Ectodermal cell (in vitro differentiated cells): ENCODE measurements around the gene ZNF569.
"Not testable (repeated sequence)": the region's sequence is repeated elsewhere in the genome, so short reads cannot be mapped to it uniquely, and the experiment has no call there.

Experiments used
- H3K27ac ChIP-seq: 2 replicates; pipeline ENCODE4 v1.7.0; 2013; ENCODE audit warnings: mild to moderate bottlenecking, low read depth, low read length; ENCODE audit not compliant: insufficient read depth, poor library complexity, severe bottlenecking
- H3K27me3 ChIP-seq: 2 replicates; pipeline ENCODE4 v1.7.0; 2013; ENCODE audit warnings: mild to moderate bottlenecking, low read length; ENCODE audit not compliant: insufficient read depth, control insufficient read depth, poor library complexity, severe bottlenecking
- H3K36me3 ChIP-seq: one replicate; pipeline ENCODE4 v1.7.0; 2013; ENCODE audit warnings: low read length; ENCODE audit not compliant: control insufficient read depth, insufficient read depth
- H3K4me1 ChIP-seq: one replicate; pipeline ENCODE4 v1.7.0; 2013; ENCODE audit warnings: low read length; ENCODE audit not compliant: control insufficient read depth, insufficient read depth
- H3K4me3 ChIP-seq: 2 replicates; pipeline ENCODE4 v1.7.0; 2013; ENCODE audit warnings: low read depth, low read length, control low read depth; ENCODE audit not compliant: insufficient read depth
- H3K9me3 ChIP-seq: 2 replicates; pipeline ENCODE4 v1.7.0; 2013; ENCODE audit warnings: mild to moderate bottlenecking, low read length, moderate library complexity; ENCODE audit not compliant: control insufficient read depth
- WGBS, 2 experiments: methylation state at CpG; one replicate each; pipeline ENCODE4 v1.1.7; 2013; ENCODE audit warnings: missing lambda C conversion rate in 2 of 2; 5-methylcytosine and 5-hydroxymethylcytosine counted together

ZNF569 gene

GRCh38 chr19:37403403-37403802 lies 63.8 kb downstream of the ZNF569 start:
- Histone ChIP-seq H3K36me3 (no peaks in the 10 kb centered on the region), H3K27ac (no peak overlapping the region), H3K27me3 (no peaks in the 10 kb centered on the region), H3K4me3 (no peak overlapping the region), H3K9me3 (no peaks in the 10 kb centered on the region), H3K4me1 (no peaks in the 10 kb centered on the region)
- WGBS, 2 experiments: 96 to 97% methylated on average over 34 of the region's 34 CpGs

GRCh38 chr19:37401078-37401477 lies 66.2 kb downstream of the ZNF569 start:
- WGBS, 2 experiments: 96 to 100% methylated on average over 1 of the region's 1 CpG
- H3K9me3 ChIP-seq: peaks cover 2% of the 10 kb centered on the region
- H3K27ac ChIP-seq: no peak overlapping the region
- H3K4me1 ChIP-seq: no peaks in the 10 kb centered on the region
- H3K36me3 ChIP-seq: no peaks in the 10 kb centered on the region
- H3K4me3 ChIP-seq: no peak overlapping the region
- H3K27me3 ChIP-seq: no peaks in the 10 kb centered on the region

GRCh38 chr19:37391399-37391798 lies 75.8 kb downstream of the ZNF569 start:
- not testable (repeated sequence) for H3K27me3 ChIP-seq, H3K4me3 ChIP-seq, H3K27ac ChIP-seq, H3K4me1 ChIP-seq
- 95 to 100% methylated on average over 2 to 5 of the region's 6 CpGs for WGBS, 2 experiments
- Histone ChIP-seq H3K36me3 (peaks cover 22% of the 10 kb centered on the region), H3K9me3 (peaks cover 20% of the 10 kb centered on the region)

GRCh38 chr19:37389234-37389633 lies 78.0 kb downstream of the ZNF569 start:
- H3K36me3 ChIP-seq: peaks cover 42% of the 10 kb centered on the region
- H3K9me3 ChIP-seq: peaks cover 27% of the 10 kb centered on the region
- 94 to 100% methylated on average over 3 to 4 of the region's 4 CpGs for WGBS, 2 experiments

GRCh38 chr19:37370880-37371661 lies 96.2 kb downstream of the ZNF569 start, which contains the start of gene ZNF527:
Gene ZNF527, plus strand, starts transcription at chr19:37371099. Its CDS starts 3,100 bp downstream, at chr19:37374199.
- Histone ChIP-seq H3K9me3 (no peaks in the 10 kb centered on the region), H3K4me3 (peak within 1 kb of the TSS; percentile 57), H3K27me3 (no peaks in the 10 kb centered on the region), H3K36me3 (peaks cover 6% of the 10 kb centered on the region), H3K4me1 (peaks cover 2% of the 10 kb centered on the region), H3K27ac (no peak within 1 kb of the TSS)
- 3 to 4% methylated on average over 58 of the region's 58 CpGs for WGBS, 2 experiments

More at GRCh38 chr19:37389234-37389633, 78.0 kb downstream of the ZNF569 start:
- Histone ChIP-seq H3K4me3 (no peak overlapping the region), H3K27ac (no peak overlapping the region), H3K4me1 (no peaks in the 10 kb centered on the region), H3K27me3 (no peaks in the 10 kb centered on the region)

- H3K27me3 ChIP-seq, H3K9me3 ChIP-seq, H3K4me1 ChIP-seq, H3K36me3 ChIP-seq, H3K27ac ChIP-seq: not testable (repeated sequence)
- WGBS, 2 experiments: 40% methylated on average over 18 of the region's 18 CpGs
- peak overlapping the region; percentile 57 for H3K4me3 ChIP-seq
These were observed 96.8 kb downstream of the ZNF569 start for GRCh38 chr19:37370386-37370879.

GRCh38 chr19:37362733-37363132 lies 104.5 kb downstream of the ZNF569 start:
- Histone ChIP-seq H3K4me3 (no peak overlapping the region), H3K36me3 (peaks cover 48% of the 10 kb centered on the region), H3K27ac (no peak overlapping the region), H3K9me3 (no peaks in the 10 kb centered on the region), H3K4me1 (no peaks in the 10 kb centered on the region), H3K27me3 (no peaks in the 10 kb centered on the region)
- 94% methylated on average over 6 of the region's 6 CpGs for WGBS, 2 experiments

- no peaks in the 10 kb centered on the region for H3K27me3 ChIP-seq
- no peaks in the 10 kb centered on the region for H3K4me1 ChIP-seq
- H3K36me3 ChIP-seq: peaks cover 48% of the 10 kb centered on the region
- no peak overlapping the region for H3K27ac ChIP-seq
- 97% methylated on average over 1 of the region's 1 CpG for WGBS, 2 experiments
- no peaks in the 10 kb centered on the region for H3K9me3 ChIP-seq
- H3K4me3 ChIP-seq: no peak overlapping the region
These were observed 105.2 kb downstream of the ZNF569 start for GRCh38 chr19:37361994-37362393.
